H9 (cell line): ENCODE data around the gene PCBP4. TPM values are rescaled to one million over a fixed set of nuclear protein-coding genes. Genes with fewer than 3 reads are reported as not detected.

Source experiments
- DNase-seq: peaks from one replicate; pipeline ENCODE4 v3.0.0-alpha.2; 2017
- H2AFZ ChIP-seq: one replicate; pipeline ENCODE4 v1.6.1; 2013; ENCODE audit warnings: mild to moderate bottlenecking, low read length, control low read depth, moderate library complexity
- H2AK5ac ChIP-seq: 2 replicates; pipeline ENCODE4 v1.6.1; 2013; ENCODE audit warnings: low read length, control low read depth, mixed read lengths; ENCODE audit not compliant: insufficient read length
- H2BK120ac ChIP-seq: one replicate; pipeline ENCODE4 v1.6.1; 2013; ENCODE audit warnings: low read depth, mild to moderate bottlenecking, low read length, control low read depth, inconsistent platforms; ENCODE audit not compliant: poor library complexity, severe bottlenecking
- H2BK12ac ChIP-seq: 2 replicates; pipeline ENCODE4 v1.6.1; 2013; ENCODE audit warnings: low read length, control low read depth, mixed read lengths, low read depth; ENCODE audit not compliant: insufficient read length
- H2BK15ac ChIP-seq: 2 replicates; pipeline ENCODE4 v1.6.1; 2013; ENCODE audit warnings: low read depth, low read length, control low read depth
- H2BK20ac ChIP-seq: one replicate; pipeline ENCODE4 v1.6.1; 2013; ENCODE audit warnings: low read depth, mild to moderate bottlenecking, low read length, control low read depth, inconsistent platforms; ENCODE audit not compliant: poor library complexity, severe bottlenecking
- H2BK5ac ChIP-seq: 2 replicates; pipeline ENCODE4 v1.6.1; 2013; ENCODE audit warnings: low read length, control low read depth, mixed read lengths; ENCODE audit not compliant: insufficient read length
- H3K14ac ChIP-seq: 2 replicates; pipeline ENCODE4 v1.6.1; 2013; ENCODE audit warnings: low read length, control low read depth; ENCODE audit not compliant: insufficient read depth
- H3K18ac ChIP-seq: 2 replicates; pipeline ENCODE4 v1.6.1; 2013; ENCODE audit warnings: low read depth, mild to moderate bottlenecking, mixed read lengths, low read length, control low read depth; ENCODE audit not compliant: insufficient read length
- H3K23ac ChIP-seq: 2 replicates; pipeline ENCODE4 v1.6.1; 2013; ENCODE audit warnings: low read length, control low read depth, mixed read lengths, low read depth; ENCODE audit not compliant: insufficient read length
- H3K23me2 ChIP-seq: 2 replicates; pipeline ENCODE4 v1.6.1; 2013; ENCODE audit warnings: low read depth, mild to moderate bottlenecking, mixed read lengths, low read length, control low read depth; ENCODE audit not compliant: insufficient read length, poor library complexity, severe bottlenecking
- H3K27ac ChIP-seq: 2 replicates; pipeline ENCODE4 v1.5.1; 2013; ENCODE audit warnings: low read length, control low read depth, mixed read lengths, low read depth; ENCODE audit not compliant: insufficient read length
- H3K27me3 ChIP-seq: 2 replicates; pipeline ENCODE4 v1.6.1; 2013; ENCODE audit warnings: low read length, control low read depth, inconsistent platforms; ENCODE audit not compliant: insufficient read depth
- H3K4ac ChIP-seq: 2 replicates; pipeline ENCODE4 v1.6.1; 2013; ENCODE audit warnings: low read depth, mild to moderate bottlenecking, control low read depth, inconsistent platforms, low read length, moderate library complexity
- H3K4me1 ChIP-seq: 2 replicates; pipeline ENCODE4 v1.6.1; 2013; ENCODE audit warnings: low read length, control low read depth, inconsistent platforms; ENCODE audit not compliant: insufficient read depth
- H3K4me2 ChIP-seq: 2 replicates; pipeline ENCODE4 v1.6.1; 2013; ENCODE audit warnings: low read length, control low read depth, mixed read lengths; ENCODE audit not compliant: insufficient read length, insufficient read depth
- H3K56ac ChIP-seq: 2 replicates; pipeline ENCODE4 v1.6.1; 2013; ENCODE audit warnings: low read depth, mild to moderate bottlenecking, mixed read lengths, low read length, control low read depth; ENCODE audit not compliant: insufficient read length
- H3K79me1 ChIP-seq: 2 replicates; pipeline ENCODE4 v1.6.1; 2013; ENCODE audit warnings: low read depth, mild to moderate bottlenecking, moderate library complexity, low read length, control low read depth, inconsistent platforms; ENCODE audit not compliant: insufficient read depth, poor library complexity, severe bottlenecking
- H3K79me2 ChIP-seq: 2 replicates; pipeline ENCODE4 v1.6.1; 2013; ENCODE audit warnings: low read length, control low read depth, inconsistent platforms; ENCODE audit not compliant: insufficient read depth
- H3K9ac ChIP-seq: 2 replicates; pipeline ENCODE4 v1.6.1; 2013; ENCODE audit warnings: low read length, control low read depth, mixed read lengths; ENCODE audit not compliant: insufficient read length; ENCODE audit errors: extremely low read depth
- H3K9me3 ChIP-seq: one replicate; pipeline ENCODE4 v1.6.1; 2013; ENCODE audit warnings: low read depth, low read length, inconsistent platforms; ENCODE audit not compliant: control insufficient read depth
- H3T11ph ChIP-seq: one replicate; pipeline ENCODE4 v1.6.1; 2013; ENCODE audit warnings: mild to moderate bottlenecking, low read length, control low read depth, inconsistent platforms
- H4K20me1 ChIP-seq: one replicate; pipeline ENCODE4 v1.6.1; 2013; ENCODE audit not compliant: control insufficient read depth, insufficient read length, insufficient read depth
- H4K5ac ChIP-seq: 2 replicates; pipeline ENCODE4 v1.6.1; 2013; ENCODE audit warnings: low read depth, mild to moderate bottlenecking, mixed read lengths, low read length, control low read depth; ENCODE audit not compliant: insufficient read length
- H4K8ac ChIP-seq: replicated peaks from 2 replicates; pipeline ENCODE4 v1.6.1; 2013; ENCODE audit warnings: low read length, control low read depth, mixed read lengths, low read depth; ENCODE audit not compliant: insufficient read length
- H4K91ac ChIP-seq: 2 replicates; pipeline ENCODE4 v1.6.1; 2013; ENCODE audit warnings: low read depth, mild to moderate bottlenecking, moderate library complexity, mixed read lengths, low read length, control low read depth; ENCODE audit not compliant: insufficient read length
- H3K27ac Mint-ChIP-seq, 3 experiments: 2 replicates in 2 of 3; 3 replicates in 1 of 3; pipeline ENCODE4 v1.8.0; 2020 to 2021; ENCODE audit warnings: mixed read lengths in 3 of 3, mild to moderate bottlenecking in 1 of 3, moderate library complexity in 1 of 3
- H3K27me3 Mint-ChIP-seq: 2 replicates; pipeline ENCODE4 v1.8.0; 2021; ENCODE audit warnings: low read depth, mild to moderate bottlenecking, moderate library complexity, mixed read lengths
- H3K36me3 Mint-ChIP-seq, 3 experiments: 2 replicates in 2 of 3; 3 replicates in 1 of 3; pipeline ENCODE4 v1.8.0; 2020 to 2021; ENCODE audit warnings: low read depth in 3 of 3, mixed read lengths in 3 of 3; ENCODE audit not compliant: insufficient read depth in 1 of 3
- H3K4me1 Mint-ChIP-seq, 2 experiments: 2 replicates each; pipeline ENCODE4 v1.8.0; 2020; ENCODE audit warnings: mixed read lengths in 2 of 2
- H3K4me3 Mint-ChIP-seq, 2 experiments: 2 replicates in 1 of 2; 3 replicates in 1 of 2; pipeline ENCODE4 v1.8.0; 2020 to 2021; ENCODE audit warnings: mild to moderate bottlenecking in 2 of 2, mixed read lengths in 2 of 2, moderate library complexity in 1 of 2
- H3K9me3 Mint-ChIP-seq, 2 experiments: 2 replicates in 1 of 2; 3 replicates in 1 of 2; pipeline ENCODE4 v1.8.0; 2020; ENCODE audit warnings: mild to moderate bottlenecking in 2 of 2, mixed read lengths in 2 of 2, moderate library complexity in 1 of 2
- CTCF ChIP-seq: fragments of 200-600 bp; sonication (generic); conservative IDR thresholded peaks from 3 replicates; pipeline ENCODE4 v1.8.0; 2021; ENCODE audit warnings: antibody characterized with exemption, mild to moderate bottlenecking
- WGBS: extraction: QIAGEN DNeasy Blood & Tissue Kit; methylation state at CpG from one replicate; pipeline ENCODE4 v1.1.7; 2013; ENCODE audit warnings: missing lambda C conversion rate, low lambda C conversion rate, mixed read lengths; ENCODE audit not compliant: insufficient read length; ENCODE audit errors: extremely low coverage; 5-methylcytosine and 5-hydroxymethylcytosine counted together
- total RNA-seq: library from RNA; stranded (reverse); gene quantifications from 2 replicates; pipeline ENCODE4 v1.2.1, GENCODE V29; 2021

Gene PCBP4
- total RNA-seq, 1 experiment from 2014 or later, result 24.6 TPM

DNA sequence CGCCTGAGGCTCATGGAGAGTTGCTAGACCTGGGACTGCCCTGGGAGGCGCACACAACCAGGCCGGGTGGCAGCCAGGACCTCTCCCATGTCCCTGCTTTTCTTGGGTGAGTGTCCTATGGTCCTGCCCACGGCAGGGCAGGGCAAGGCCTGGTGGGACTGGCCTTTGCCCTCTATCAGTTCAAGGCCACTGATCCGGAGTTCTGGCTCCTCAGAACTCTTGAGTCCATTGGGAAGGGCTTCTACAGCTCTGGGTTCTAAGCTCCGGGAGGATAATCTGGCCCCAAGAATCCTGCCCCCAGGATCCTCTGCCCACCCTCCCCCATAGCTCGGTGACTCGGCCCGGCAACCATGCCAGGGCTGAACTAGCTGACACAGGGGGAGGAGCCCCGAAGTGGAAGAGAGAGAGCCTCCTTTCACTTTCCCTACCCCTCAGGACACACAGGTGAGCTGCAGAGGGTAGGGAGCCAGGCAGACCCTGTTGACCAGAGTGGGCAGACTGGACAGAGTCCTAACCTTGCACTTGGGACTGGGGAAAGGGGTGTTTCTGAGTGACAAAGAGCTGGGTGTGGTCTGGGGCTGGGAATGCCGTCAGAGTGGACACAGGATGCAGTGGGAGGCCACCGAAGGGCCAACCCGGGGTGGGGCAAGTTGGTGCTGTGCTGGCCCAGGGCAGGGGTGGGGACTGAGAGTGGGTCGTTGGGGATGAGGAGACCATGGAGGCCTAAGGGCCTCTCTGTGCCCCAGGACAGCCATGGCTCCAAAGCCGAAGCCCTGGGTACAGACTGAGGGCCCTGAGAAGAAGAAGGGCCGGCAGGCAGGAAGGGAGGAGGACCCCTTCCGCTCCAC, 24.4 kb downstream of the PCBP4 start:
- Histone ChIP-seq H2BK12ac (no peak overlapping the region), H3K79me2 (peaks cover 10% of the 10 kb centered on the region), H3K4me1 (0 out of 2 replicates have a peak, but pooled peaks cover 2% of the 10 kb centered on the region), H2BK20ac (no peak overlapping the region), H2BK15ac (no peak overlapping the region), H3K27me3 (no peaks in the 10 kb centered on the region), H2AFZ (no peak overlapping the region), H4K8ac (no peak overlapping the region), H3K18ac (peak overlapping the region; percentile 12), H3K9me3 (no peaks in the 10 kb centered on the region), H3K56ac (no peak overlapping the region), H2BK5ac (no peak overlapping the region), H3K79me1 (peaks cover 14% of the 10 kb centered on the region), H3K4ac (no peak overlapping the region), H3K9ac (no peak overlapping the region), H3K23me2 (peaks cover 16% of the 10 kb centered on the region), H2BK120ac (no peak overlapping the region), H3K27ac (no peak overlapping the region), H2AK5ac (no peak overlapping the region), H3K4me2 (peak overlapping the region; percentile 30), H3K14ac (no peak overlapping the region), H4K20me1 (peaks cover 6% of the 10 kb centered on the region), H3T11ph (no peak overlapping the region), H4K5ac (no peak overlapping the region), H4K91ac (no peak overlapping the region), H3K23ac (no peak overlapping the region)
- H3K4me3 Mint-ChIP-seq, result peak overlapping the region; percentile 87 to 93; a peak in 3 of 5 replicates
- H3K27me3 Mint-ChIP-seq, result peaks cover 52% of the 10 kb centered on the region
- TF ChIP-seq CTCF, result no peak
- peaks cover 16 to 27% (median 24%) of the 10 kb centered on the region in 3 experiments; a peak in 6 of 7 replicates for H3K36me3 Mint-ChIP-seq
- DNase-seq, result peak; percentile 32
- H3K9me3 Mint-ChIP-seq, result no peaks in the 10 kb centered on the region; a peak in 1 of 5 replicates
- peaks cover 17 to 18% of the 10 kb centered on the region in 2 experiments for H3K4me1 Mint-ChIP-seq
- WGBS, result no CpG with 5 or more reads among the region's 17 CpGs
- H3K27ac Mint-ChIP-seq, result no peak overlapping the region
